ENCODE results near the gene TH.

Gene TH

DNA sequence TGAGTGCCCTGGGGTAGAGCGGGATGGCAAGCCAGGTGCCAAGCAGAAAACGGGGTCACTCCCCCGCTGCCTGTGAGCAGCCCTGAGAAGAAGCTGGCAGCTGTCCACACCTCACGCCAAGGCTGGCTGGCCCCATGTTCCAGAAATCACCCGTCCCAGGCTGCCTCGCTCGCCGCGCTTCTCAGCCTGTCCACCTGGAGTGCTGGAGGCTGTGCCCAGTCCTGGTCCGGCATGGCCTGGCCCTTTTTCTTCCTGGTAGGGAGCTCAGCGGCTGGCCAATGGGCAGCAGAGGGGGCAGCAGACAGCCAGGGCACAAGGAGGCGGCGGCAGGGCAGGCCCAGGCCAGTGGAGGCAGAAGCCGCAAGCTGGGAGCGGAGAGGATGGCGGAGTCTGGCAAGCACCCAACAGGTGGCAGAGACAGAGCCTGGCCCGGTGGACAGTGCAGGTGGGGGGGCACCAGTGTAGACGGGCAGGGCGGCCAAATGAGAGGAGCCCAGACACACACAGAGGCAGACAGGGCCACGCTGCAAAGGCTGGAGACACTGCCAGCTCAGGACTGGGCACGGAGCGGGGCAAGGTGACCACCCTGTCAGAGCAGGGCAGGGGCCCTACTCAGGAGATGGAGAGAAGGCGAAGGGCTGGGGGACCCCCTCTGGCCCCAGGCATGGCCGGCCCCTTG, 37.2 kb upstream of the TH start:
- DNase-seq: no peak

DNA sequence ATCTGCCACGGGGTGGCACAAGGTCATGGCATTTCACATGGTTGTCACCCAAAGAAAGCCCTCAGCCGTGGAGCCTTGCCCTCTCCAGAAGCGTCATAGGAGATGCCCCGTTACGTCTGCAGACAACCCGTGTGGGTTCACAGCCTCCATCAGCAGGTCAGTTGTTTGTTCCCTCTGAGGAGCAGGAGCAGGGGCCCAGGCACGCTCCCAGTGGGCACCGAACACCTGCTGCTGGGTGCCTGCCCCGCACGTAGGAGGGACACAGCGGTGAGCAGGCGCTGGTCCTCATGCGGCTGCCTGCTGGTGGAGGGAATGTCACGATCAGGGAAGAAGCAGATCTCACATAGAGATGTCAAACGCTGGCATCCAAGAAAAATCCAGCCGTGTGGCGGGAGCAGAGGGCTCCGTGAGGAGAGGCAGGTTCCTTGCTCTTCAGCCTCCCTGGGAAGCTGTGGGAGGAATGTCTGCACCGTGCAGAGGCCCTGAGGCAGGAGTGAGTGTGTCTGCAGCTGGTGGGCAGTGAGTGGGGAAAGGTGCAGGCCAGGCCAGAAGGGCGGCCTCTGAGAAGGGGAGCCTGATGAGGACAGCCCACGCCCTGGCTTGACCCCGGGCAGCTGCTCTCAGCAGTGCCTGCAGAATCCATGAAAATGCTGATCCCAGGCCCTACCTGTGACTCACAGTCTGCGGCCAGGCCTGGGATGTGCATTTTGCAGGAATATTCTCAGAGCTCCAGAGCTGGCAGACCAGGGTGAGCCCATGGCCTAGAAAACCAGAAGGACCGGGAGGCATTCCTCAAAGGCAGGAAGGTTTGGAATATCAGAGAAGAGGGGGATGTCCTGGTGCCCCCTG, 36.4 kb upstream of the TH start:
- no peak for DNase-seq

DNA sequence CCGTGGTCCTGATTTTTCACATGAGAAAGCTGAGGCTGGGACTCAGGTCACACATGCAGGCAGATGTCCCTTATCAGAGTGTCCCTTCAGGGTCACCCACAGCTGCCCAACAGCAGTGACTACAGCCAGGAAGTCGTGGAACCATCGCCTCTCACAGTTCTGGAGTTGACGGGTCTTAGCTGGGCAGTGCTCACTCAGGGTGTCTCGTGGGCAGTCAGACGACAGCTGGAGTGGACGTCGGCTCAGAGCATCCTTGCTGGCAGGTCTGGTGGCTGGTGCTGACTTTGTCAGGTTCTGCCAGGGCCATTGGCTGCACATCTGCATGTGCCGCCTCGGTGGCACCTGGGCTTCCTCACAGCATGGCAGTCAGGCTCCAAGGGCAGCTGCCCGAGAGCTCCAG, 35.6 kb upstream of the TH start:
- no peak for DNase-seq

DNA sequence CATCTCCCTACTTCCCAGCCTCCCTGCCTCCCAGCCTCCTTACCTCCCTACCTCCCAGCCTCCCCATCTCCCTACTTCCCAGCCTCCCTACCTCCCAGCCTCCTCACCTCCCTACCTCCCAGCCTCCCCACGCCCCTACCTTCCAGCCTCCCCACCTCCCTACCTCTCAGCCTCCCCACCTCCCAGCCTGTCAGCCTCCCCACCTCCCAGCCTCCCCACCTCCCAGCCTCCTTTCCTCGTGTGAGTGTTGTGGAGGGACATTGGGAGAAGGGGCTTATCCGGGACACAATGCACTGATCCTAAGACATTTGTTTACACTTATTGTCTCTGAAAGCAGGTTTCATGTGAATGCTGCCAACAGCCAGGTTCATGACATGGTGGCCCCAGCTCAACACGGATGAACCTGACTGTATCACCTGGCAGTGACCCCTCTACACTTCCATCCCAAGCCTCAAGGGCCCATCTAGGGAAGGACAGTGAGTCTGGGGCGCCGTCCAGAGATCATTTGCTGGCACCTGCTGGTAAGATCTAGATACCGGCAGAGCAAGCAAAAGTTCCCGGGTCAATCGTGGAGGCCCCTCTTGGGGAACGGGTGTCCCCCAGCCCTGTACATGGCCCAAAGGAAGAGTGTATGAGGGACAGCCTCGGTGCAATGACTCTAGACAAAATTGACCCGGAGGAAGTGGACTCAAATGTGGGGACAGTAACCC, 34.5 kb upstream of the TH start:
- DNase-seq: no peak

DNA sequence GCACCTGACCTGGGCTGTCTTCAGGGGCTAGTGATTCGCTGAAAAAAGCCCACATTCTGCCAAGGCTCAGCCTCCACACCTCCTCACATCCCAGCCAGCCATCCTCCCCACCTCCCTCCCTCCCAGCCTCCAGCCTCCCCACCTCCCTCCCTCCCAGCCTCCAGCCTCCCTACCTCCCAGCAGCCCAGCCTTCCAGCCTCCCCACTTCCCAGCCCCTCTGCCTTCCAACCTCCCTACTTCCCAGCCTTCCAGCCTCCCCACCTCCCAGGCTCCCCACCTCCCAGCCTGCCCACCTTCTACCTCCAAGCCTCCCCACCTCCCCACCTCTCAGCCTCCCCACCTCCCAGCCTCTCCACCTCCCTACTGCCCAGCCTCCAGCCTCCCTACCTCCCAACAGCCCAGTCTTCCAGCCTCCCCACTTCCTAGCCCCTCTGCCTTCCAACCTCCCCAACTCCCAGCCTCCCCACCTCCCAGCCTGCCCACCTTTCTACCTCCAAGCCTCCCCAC, 33.7 kb upstream of the TH start:
- no peak for DNase-seq

DNA sequence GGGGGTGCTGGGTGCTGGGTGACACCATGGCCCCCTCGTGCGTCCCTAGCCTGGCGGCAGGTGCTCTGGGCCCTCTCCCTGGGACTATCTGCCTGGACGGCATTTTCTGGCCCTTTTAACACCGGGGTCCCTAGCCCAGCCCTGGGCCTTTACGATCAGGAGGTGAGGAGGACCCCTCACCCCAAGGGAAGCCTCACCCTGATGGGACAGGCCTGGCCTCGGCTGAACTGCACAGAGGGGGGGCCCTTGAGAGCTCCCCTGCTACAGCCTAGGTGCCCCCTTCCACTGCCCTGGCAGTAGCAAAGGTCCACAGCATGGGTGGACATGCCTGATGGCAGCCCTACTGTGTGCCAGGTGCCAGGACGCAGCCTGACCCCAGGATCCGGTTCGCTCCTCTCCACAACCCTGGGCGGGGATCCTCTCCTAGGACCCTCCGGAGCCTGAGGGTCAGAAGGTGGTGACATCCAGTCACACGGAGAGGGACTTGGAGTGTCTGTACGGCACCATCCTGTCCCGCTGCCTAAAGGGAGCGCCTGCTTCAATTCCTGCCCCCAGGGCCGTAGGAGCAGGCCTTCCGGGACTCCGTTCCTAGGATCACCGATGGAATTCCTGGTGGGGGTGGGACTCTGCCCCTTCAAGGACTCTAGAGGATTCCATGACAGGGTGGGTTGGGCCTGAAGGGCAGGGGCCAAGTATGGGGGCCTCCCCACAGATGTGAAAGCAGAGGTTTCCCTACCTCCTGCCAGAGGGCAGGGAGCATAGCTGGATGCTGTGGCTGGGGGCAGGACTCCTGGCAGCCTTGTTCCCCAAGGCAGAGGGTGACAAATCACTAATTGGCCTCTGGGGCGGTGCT, 33.0 kb upstream of the TH start:
- DNase-seq: no peak

DNA sequence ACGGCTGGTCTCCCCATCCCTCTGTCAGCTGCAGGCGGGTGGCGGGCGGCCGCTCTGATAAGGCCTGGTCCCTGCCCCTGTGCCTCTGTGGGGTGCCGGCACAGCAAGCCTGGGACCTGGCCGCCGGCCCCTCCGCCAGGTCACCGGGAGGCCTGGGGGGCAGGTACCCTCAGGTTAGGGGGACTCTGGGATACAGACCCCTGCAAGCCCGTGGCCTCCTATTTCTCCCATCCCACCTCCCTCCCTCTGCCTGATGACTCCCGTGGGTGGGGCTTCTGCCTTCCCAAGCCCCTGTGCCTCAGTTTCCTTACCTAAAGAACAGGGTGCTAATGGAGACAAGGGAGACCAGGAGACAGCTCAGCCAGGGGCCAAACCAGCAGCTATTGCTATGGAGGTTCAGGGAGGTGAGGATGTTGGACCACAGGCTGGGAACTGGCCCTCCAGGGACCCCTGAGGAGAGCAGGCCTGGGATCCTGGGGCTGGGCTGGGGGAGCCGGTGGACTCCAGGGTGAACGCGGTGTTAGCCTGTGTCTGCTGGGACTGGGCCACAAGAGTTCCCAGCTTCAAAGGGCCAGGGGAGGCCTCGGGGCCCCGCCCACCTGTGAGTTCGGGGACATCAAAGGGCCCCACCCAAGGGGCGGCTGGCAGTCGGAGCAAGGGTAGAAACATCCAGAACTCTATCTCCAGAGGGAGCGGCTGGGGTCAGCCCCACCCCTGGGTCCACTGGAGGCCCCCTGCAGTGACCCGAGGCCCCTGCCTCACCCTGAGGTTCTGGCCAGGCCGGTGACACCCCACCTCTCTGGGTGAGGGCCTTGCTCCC, 32.0 kb upstream of the TH start:
- DNase-seq: no peak

DNA sequence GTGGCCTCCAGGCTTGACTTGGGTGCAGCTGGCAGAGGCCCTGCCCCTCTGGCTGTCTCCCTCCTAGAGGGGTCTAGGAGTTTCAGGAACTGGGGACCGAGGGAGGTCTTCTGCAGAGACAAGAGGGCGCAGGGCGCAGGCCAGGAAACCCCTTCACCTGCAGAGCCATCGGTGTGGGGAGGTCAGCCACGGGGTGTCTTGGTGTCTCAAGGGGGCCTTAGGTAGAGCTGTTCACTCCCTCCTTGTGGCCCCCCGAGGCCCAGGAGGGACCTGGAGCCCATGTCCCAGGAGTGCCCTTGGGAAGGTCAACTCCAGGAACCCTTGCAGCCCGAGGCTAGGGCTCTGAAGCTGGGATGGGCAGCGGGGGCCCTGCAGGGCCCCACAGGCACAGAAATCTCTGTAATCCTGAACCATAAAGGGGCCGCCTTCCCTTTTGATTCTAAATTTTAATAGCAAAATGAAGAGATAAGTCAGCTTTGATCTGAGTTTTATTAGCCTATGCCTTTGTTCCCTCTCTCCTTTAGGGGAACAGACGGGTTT, 31.4 kb upstream of the TH start:
- no peak for DNase-seq

DNA sequence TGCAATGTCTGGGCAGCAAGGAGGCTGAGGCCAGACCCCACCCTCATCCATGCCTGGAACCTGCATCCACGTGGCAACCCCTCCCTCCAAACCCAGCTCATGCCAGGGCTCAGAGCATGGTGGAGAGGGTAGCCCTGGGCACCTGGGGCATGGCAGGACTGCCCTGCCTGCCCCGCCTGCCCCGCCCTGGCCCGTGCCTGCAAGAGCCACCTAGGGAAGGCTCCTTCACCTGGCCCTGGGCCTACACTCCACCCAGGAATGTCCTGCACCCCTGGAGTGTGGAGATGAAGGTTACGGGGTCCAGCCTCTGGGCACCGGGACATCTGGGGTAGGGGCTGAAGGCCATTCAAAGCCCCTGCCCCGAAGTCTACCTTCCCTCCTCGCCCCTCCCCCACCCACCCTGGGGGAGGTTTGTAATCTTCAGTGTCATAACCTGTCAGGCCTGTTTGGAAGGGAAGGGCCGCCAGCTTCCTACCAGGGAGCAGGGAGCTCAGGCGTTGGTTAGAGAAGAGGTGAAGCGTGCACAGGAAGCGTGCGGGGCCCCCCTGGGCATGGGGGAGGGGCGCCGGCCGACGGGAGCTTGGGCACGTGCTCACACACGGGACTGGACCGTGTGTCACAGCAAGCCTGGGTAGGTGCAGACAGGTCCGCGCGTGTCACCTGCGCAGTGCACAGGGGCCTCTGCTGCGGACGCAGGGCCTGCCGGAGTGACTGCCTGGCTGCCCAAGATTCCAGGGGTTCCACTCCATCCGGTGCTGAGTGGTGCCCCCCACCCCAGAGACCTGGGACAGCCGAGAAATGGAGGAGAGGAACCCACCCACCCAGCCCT, 30.7 kb upstream of the TH start:
- no peak for DNase-seq

DNA sequence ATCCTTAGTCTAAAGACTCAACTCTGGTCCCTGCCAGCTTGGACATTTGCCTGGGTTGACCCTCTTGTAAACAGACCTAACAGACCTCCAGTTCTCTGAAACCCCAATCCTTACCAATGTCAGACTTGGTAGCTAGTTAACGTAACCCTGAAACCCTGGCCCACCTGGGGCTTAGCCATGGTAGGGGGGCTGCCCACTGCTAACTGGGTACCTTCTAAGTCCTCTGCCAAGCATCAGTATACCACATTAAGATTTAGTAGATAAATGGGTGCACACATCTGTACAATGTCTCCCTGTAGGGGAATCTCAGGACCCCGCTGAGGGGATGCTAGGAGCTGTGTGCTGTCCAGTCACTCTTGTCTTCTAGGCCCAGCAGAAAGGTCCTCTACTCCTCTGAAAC, 29.9 kb upstream of the TH start:
- no peak for DNase-seq

DNA sequence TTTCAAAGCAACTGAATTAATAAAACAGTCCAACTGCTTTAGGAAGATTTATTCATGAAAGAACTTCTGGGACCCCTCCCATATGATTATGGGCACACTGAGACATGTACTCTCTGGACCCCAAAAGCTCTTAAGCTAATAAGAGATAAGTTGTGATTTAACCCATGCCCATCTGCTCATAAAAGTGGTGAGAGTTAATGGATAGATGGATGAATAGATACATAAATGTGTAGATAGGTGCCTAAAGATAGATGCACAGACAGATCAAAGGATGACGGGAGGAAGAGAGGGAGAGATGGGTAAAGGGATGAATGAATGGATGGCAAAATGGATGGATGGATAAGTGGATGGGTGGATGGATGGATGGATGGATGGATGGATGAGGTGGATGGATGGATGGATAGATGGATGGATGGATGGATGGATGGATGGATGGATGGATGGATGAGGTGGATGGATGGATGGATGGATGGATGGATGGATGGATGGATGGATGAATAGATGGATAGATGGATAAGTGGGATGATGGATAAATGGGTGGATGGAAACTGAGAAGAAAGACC, 29.4 kb upstream of the TH start:
- DNase-seq: no peak

DNA sequence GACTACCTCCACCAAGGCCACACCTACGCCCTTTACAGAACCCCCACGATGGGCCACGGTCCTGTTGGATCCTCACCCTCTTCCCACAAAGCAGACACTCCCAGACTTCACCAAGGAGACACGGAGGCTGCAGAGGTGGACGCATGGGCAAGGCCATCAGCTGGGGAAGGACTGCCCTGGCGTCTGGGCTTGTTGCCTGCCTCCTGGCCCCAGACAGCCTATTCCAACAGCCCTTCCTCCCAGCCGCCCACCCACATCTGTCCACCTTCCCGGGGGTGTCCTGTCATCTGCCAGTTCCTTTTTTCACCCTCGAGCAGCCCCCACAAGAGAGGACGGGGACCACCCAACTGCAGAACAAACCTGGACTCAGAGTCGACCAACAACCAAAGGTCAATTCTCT, 28.9 kb upstream of the TH start:
- DNase-seq: no peak

DNA sequence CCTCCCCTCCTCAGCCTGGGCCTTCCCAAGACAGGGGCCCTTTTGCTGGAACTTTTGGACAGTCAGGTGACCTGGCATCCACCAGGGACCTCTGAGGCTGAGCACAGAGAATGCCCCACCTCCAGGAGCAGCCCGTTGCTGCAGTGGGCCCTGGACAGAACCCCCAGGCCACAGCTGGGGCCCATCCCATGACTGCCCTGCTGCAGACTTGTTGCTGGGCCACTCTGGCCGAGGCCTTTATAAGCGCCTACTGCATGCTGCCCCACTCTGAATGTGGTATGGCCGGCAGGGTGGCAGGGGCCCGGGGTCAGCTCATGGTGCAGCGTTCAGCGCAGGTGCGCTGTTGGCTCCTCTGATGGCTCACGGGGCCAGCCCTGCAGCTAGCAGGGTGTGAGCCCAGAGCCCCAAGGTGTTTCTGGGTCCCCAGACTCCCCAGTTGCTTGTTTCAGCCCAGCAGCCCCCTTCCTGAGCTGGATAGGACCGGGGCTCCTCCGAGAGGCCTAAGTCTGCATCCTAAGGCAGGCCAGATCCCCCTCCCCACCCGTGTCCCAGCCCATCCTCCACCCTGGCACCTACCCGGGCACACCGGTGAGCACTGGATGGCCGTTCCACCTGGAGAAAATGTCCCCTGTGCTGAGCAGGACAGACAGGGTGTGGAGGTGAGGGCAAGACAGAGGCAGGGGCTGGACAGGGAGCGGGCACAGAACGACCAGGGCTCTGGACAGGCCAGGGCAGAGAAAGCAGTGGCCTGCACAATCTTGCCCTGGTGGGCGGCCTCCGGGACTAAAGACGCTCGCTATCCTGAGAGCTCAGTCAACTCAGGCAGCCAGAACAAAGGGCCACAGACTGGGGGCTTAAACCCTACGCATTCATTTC, 28.1 kb upstream of the TH start:
- no peak for DNase-seq

DNA sequence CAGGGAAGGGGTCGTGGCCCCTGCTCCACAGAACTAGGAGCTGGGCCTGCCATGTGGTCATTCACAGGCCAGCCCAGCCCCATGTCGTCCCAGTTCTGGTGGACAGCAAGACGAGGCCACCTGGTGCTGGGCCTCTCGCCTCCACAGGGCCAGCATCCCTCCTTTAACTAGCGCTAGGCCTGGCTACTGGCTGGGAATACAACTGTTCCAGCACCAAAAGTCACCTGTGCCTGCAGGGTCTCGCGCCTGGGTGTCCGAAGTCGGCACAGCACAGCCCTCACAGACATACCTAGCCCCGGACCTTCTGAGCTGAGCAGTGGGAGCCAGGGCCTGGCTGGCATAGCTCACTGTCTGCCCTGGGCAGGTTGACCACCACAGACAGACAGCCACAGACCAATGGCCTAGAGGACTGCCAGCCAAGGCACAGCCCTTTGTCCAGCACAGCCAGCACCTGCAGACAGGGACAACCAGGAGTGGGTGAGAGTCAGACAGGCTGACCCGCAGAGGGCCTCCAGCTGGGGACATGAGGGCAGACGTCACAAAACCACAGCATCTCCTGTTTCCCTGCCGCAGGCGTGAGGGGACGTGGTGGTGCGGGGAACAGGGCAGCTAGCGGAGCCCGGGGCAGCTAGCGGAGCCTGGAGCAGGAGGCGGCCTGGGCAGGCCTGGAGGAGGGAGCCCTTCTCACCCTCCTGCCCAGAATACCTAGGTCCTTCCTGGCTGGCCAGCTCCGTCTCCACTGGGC, 27.2 kb upstream of the TH start:
- DNase-seq: no peak

DNA sequence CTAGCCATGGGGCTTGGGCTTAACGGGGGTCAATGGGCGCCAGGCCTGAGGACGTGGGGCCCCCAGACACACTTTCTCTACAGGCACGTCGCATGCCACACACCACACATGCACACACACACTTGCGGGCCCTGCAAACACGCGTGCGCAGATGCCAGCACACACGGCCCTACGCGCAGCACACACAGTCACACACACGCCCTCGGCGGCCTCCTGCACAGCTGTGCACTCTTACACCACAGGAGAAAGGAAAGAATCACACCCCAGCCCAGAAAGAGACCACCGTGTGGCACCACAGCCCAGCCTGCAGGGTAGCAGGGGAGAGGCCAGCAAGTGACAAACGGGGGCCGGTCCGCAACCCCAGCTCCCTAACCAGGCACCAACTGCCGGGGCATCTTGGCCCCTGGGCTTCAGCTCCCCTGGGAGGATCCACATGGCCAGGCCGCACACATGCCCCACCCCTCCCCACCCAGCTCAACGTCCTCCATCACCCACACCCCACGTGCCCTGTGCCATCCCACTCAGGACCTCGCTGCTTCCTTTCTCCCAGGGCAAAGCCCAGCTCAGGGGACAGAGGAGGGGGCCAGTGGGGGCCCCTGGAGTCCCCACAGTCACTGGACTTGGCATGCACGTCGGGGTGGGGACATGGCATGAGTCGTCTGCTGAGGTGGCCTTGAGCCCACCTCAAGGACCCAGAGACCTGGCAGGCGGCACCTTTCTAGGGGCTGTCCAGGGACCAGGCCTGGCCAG, 26.3 kb upstream of the TH start:
- DNase-seq: no peak

DNA sequence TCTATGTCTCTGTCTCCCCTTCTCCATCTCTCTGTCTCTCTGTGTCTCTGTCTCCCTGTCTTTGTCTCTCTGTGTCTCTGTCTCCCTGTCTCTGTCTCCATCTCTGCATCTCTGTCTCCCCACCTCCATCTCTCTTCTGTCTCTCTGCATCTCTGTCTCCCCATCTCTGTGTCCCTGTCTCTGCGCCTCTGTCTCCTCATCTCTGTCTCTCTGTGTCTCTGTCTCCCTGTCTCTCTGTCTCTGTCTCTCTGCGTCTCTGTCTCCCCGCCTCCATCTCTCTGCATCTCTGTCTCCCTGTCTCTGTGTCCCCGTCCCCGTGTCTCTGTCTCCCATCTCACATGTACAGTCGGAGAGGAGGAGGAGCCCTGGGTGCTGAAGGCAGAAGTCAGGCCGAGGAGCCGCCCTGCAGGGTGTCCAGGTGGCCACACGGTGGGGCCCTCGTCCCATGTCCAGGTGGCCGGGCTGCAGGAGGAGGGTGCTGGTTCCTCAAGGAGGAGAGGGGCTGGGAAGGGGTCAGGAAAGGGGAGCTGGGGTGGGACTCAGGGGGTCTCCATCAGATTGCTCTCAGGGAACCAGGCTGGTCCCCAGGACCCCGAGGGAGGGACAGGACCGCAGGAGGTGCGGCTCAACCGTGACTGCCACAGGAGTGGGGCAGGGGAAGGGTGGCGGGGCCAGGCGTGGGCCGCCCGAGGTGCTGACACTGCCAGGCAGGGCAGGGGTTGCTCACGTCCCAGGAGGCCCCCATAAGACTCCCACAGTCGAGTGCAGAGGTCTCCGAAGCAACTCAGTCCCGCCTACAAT, 25.6 kb upstream of the TH start:
- DNase-seq: peak; percentile 22 to 69

DNA sequence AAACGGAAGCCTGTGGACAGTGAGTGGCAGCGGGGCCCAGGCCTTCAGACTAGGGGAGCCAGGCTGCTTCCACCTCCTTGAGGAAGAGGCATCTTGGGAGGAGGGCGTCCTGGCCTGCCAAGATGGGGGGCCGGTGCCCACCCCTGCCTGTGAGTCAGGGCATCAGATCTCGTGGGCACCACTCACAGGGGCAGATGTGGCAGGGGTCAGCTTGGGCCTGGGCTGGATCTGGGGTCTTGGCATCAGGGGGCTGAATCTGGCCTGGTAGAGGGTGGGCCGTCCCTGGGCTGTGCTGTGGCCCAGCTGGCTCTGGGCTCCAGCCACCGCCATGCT, 24.1 kb upstream of the TH start:
- DNase-seq: no peak

Data from NCI-H524 (cell line).